SK-N-MC (cell line): ENCODE measurements around the gene RPP21.

Experiments
- EZH2 ChIP-seq: fragments of 200-600 bp; sonication (generic); IDR thresholded peaks from one replicate; pipeline ENCODE4 v1.6.1; 2017; ENCODE audit warnings: antibody characterized with exemption
- FOXP2 ChIP-seq: optimal IDR thresholded peaks from 2 replicates; pipeline ENCODE3; 2011; ENCODE audit warnings: mild to moderate bottlenecking, moderate library complexity; ENCODE audit not compliant: insufficient read depth; ENCODE audit errors: extremely low read length, control extremely low read depth
- POLR2AphosphoS5 ChIP-seq: IDR thresholded peaks from 2 replicates; pipeline ENCODE4 v1.6.1; 2012; ENCODE audit warnings: mild to moderate bottlenecking, low read depth, low read length, borderline replicate concordance

GRCh38 chr6:30344191-30344867 is 627 bp upstream of the RPP21 start:
- no peak for TF ChIP-seq EZH2
- no peak for TF ChIP-seq POLR2AphosphoS5
- no peak for TF ChIP-seq FOXP2
